GM18526 (cell line): Measurements from ENCODE around the gene AUTS2.

ENCODE experiments used
- POLR2A ChIP-seq: IDR thresholded peaks from 3 replicates; pipeline ENCODE4 v1.6.1; 2011; ENCODE audit not compliant: insufficient read length; ENCODE audit errors: extremely low read depth

AUTS2 gene

DNA sequence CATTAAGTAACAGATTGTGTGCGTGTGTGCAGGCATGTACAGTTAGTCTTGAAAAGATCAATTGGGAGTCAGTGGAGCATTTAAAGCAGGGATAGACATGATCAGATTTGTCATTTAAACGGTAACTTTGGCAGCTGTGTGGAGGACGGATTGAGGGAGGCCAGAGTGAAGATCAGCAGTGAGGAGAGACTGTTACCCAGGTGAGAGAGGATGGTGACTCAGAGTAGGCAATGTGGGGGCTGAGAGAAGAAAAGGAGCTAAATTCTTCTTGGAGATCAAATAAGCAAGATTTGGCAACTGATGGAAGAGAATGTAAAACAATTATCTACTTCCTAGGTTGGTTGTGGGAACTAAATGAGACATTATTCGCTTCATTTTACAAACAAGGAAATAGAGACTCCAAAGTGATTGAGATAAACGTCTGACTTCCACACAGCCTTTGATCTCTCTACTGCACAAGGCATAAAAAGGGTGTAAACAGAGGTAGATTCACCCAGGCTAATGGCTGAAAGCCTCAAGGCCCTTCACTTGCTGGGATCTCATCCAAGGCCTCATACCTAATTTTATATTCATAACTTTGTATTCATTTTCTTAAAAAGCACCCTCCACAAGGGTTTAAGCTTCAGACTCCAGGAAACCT lies 868.6 kb downstream of the AUTS2 start:
- TF ChIP-seq POLR2A, result no peak

GRCh38 chr7:70470746-70471145 lies 872.5 kb downstream of the AUTS2 start:
- TF ChIP-seq POLR2A, result no peak

GRCh38 chr7:70472601-70473237 lies 874.4 kb downstream of the AUTS2 start:
- no peak for TF ChIP-seq POLR2A

DNA sequence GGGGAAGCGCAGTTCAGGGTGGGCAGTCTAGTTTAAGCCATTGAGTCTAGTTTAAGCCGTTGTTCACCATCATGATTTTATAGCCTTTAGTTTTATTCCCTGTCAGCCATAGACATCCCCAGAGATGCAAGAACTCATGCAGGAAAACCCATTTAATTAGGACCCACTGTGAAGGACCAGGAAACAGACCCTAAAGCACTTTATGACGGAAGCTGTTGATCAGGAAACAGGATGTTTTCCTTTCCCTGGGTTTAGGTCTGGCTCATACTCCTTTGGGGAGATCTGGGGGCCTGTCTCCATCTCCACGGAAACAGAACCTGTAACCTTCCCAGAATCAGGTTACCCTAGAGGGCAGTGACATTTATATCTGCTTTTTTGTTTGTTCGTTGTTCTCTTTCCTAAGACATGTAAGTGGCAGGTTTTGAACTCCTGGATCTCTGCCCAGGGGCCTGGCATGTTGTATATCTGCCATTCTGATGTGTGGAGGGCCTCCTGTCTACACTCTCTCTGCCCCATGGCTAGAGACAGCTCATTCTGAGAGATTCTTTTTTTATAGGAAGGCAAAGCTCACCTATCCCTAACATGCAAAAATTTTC lies 876.5 kb downstream of the AUTS2 start:
- TF ChIP-seq POLR2A, result no peak

DNA sequence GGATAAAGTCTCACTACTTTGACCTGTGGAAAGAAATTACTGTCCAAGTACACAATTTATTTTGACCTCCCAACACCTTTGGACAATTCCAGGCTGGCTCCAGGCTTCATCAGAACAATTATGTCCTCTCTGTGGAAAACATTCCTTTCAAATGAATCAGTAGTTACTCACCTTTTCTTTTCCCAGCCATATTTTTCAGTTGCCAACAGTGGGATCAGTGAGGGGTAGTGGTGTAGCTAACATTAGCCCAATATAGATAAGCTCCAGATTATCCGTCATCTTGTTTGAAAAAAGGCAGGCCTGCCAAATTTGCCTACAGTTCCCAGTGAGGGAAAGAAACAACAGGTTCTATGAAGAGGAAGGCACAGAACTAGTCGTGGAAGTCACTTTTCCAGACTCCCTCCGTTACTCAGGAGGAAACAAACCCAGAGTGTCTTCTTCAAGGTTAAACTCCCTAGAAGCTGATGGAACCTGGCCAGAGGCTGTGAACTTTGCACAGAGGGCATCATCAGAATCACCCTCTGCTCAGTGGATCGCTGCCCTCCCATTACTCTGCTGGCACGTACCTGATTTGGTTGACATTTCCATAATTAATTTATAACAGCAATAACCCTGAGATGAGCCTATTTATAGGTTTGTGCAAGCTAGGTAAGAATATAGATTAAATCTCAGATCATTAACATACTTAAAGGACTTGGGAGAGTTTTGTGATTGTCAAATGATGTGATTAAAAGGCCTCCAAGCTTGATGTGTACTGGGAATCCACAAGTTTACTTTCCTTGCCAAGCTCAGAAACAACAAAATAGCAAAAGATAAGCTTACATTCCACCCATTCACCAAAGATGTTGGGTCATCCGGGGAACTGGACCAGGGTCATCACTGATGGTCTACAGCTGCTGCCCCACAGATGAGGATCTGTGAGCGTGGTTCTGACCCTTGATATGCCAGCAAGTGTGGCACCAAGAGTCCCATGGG lies 879.0 kb downstream of the AUTS2 start:
- TF ChIP-seq POLR2A, result no peak

- no peak for TF ChIP-seq POLR2A
Measured at GRCh38 chr7:70479153-70480021, 881.1 kb downstream of the AUTS2 start.

- no peak for TF ChIP-seq POLR2A
Measured at GRCh38 chr7:70480927-70481569, 882.8 kb downstream of the AUTS2 start.

GRCh38 chr7:70481570-70482123 lies 883.4 kb downstream of the AUTS2 start:
- no peak for TF ChIP-seq POLR2A

- TF ChIP-seq POLR2A, result no peak
Measured at GRCh38 chr7:70484255-70484654, 886.0 kb downstream of the AUTS2 start.

DNA sequence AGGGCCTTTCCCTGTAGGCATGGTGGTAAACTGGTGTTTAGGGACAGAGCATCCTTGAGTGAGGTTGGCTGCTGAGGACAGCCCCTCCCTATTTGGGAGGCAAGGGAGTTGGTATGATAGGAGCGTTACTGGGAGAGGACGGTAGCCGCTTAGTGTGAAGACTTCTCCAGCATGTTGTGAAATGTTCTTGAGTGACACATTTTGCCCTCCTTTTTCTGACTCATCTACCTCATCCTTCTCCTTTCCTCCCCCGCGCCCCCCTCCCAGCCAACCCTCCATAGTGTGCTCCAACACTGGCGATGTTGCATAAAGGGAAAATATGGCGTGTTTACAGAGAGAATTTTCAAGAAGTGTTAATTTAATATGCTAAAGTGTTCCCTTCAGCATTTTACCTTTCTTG lies 888.7 kb downstream of the AUTS2 start:
- no peak for TF ChIP-seq POLR2A

GRCh38 chr7:70487428-70487827 lies 889.2 kb downstream of the AUTS2 start:
- TF ChIP-seq POLR2A, result no peak

DNA sequence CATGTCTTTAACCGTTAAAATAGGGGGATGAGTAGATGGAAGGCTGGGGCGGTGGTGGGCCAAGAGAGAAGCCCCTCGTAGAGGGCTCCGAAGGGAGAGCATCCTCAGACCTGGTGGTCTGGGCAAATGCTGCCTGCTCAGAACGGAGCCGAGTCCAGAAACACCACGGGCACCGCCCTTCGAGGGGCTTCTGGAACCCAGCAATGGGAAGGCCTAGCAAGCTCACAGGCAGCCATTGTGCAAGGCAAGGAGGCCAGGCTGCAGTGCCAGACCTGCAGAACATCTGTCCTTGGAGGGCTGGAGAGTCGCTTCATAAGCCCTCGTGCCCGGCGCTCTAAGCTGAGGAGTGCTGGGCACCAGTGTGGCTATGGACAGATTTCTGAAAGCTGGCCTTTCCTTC lies 889.6 kb downstream of the AUTS2 start:
- no peak for TF ChIP-seq POLR2A

DNA sequence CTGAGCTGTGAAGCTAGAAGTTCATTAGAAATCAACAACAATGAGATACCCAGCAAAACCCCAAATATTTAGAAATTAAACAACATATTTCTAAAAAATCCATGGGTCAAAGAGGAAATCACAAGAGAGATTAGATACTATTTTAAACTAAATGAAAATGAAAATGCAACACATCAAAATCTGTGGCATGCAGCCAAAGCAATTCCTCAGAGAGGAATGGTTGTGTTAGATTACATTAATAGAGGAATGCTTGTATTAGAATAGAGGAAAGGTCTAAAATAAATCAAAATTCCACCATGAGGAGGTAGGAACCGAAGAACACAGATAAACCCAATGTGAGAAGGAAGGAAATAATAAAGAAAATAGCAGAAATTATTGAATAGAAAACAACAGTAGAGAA lies 891.5 kb downstream of the AUTS2 start:
- TF ChIP-seq POLR2A, result no peak

- TF ChIP-seq POLR2A, result no peak
Measured at GRCh38 chr7:70492625-70493024, 894.4 kb downstream of the AUTS2 start.
